ENCODE data around the gene STAT3. TPM values are rescaled to one million over a fixed set of nuclear protein-coding genes. Genes with fewer than 3 reads are reported as not detected.
A peak's percentile ranks its signal among the peaks of the same experiment; 100 is the strongest.

The STAT3 gene
- total RNA-seq, 1 donor from 2014 or later: 116 TPM

DNA sequence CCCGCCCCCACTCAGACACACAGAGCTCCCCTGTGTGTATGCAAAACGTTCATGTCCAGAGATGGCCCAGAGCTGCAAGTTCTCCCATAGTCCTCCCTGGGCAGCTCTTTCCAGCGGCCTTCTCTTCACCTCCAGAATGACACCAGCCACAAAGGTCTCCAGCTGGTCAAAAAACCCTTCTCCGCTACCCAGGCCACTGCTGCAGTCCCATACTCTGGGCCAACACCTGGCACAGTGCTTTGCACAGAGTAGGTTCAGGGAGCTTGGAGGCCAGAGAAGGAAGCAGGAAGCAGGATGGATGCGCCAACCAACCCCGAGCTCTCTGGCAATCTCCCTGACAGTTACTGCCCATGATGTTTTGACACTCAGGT is 110.9 kb downstream of the STAT3 start:
- Histone ChIP-seq H3K4me1 (peaks cover 48% of the 10 kb centered on the region), H3K36me3 (no peaks in the 10 kb centered on the region), H3K9me3 (replicated peaks) (no peaks in the 10 kb centered on the region), H3K27ac (replicated peaks) (peak overlapping the region; percentile 94), H3K27me3 (ENCODE audit: low read depth) (no peaks in the 10 kb centered on the region), H3K4me3 (peak overlapping the region; percentile 95)
- TF ChIP-seq CTCF (IDR thresholded peaks at IDR 0.05; ENCODE audit: borderline replicate concordance): no peak
- no peak for DNase-seq
- intact Hi-C loops (cut with micrococcal nuclease): no loop called here

DNA sequence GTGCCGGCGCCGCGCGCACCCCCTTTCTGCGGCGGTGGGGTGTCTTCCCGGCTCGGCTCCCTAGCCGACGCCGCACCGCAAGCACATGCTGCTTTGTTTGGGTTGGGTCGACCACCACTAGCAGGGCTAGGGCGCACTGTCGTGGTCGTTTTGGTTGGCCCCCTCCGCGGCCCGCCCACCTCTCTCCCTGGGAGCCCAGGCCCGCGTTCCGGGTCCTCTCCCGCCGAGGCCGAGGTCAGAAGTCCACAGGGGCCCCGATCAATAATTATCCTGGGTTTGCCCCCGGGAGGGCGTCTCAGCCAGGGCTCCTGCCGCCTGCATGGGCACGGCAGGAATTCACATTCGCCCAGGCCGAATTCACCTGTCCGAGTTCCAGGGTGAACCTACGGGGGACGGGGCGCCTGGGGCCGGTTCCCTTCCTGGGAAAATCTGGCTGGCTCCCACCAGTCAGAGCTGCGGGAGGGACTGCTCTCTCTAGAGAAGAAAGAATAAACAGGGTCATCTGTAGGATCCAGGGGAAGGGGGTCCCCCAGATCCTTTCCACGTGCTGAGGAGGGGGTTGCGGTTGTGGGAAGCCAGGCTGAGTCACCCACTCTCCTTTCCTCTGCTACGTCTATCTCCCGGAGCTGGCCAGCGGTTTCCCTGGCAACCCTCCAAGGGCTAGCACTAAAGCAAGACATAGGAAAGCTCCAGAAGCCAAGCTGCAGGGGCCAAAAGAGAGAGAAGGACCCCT is 111.5 kb downstream of the STAT3 start:
- intact Hi-C loops (cut with micrococcal nuclease): no loop called here
- TF ChIP-seq CTCF (IDR thresholded peaks at IDR 0.05; ENCODE audit: borderline replicate concordance): no peak
- peak overlapping the region; percentile 95 for H3K4me3 ChIP-seq
- H3K27me3 ChIP-seq (ENCODE audit: low read depth): no peaks in the 10 kb centered on the region
- no peaks in the 10 kb centered on the region for H3K9me3 ChIP-seq (replicated peaks)
- DNase-seq: peak; percentile 70
- peaks cover 49% of the 10 kb centered on the region for H3K4me1 ChIP-seq
- peak overlapping the region; percentile 94 for H3K27ac ChIP-seq (replicated peaks)
- no peaks in the 10 kb centered on the region for H3K36me3 ChIP-seq

- no peak for TF ChIP-seq CTCF (IDR thresholded peaks at IDR 0.05; ENCODE audit: borderline replicate concordance)
- H3K36me3 ChIP-seq: no peaks in the 10 kb centered on the region
- intact Hi-C loops (cut with micrococcal nuclease): no loop called here
- H3K9me3 ChIP-seq (replicated peaks): no peaks in the 10 kb centered on the region
- H3K27me3 ChIP-seq (ENCODE audit: low read depth): no peaks in the 10 kb centered on the region
- peak; percentile 78 for DNase-seq
- peak within 1 kb of the TSS; percentile 95 for H3K4me3 ChIP-seq
- peak within 1 kb of the TSS; percentile 94 for H3K27ac ChIP-seq (replicated peaks)
- H3K4me1 ChIP-seq: peaks cover 49% of the 10 kb centered on the region
These were observed 112.0 kb downstream of the STAT3 start, which contains the start of gene STAT5B for GRCh38 chr17:42276359-42276608. Gene STAT5B (minus strand): TSS chr17:42276391. CDS start chr17:42232127, 44,264 bp downstream.

DNA sequence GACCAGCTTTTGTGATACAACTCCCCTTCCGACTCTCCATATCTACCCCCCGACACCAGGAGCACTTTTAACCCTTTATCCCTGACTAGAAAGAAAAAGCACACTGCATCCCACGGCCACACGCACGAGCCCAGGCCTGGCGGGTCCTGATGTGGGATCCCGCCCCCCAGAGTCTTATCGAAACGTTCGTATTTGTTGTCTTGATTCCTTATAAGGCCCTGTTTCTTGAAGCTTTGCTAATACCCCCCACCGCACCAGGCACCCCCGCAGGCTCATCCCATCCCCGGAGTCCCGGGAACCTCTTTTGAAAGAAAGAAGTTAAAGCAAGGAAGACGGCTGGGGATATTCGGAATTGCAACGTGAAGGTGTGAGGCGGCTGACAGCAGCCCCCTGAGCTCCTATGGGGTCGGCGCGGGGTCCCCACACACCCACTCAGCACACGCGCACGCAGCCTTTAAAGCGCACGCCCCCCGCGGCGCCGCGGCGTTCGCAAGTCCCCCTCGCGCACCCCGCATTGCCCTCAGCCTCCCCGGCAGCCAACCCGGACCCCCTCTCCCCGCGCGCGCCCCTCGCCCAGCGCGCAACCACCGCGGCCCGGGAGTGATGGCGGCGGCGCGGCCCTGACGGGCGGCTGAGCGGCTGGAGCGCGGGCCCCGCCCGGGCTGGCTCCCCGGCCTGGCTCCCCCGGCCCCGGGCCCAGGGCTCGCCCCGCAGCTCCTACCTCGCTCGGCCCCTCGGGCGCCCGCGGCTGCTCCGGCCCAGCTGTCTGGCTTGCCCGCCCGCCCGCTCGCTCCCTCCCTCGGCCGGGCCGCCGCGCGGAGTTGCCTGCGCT is 112.5 kb downstream of the STAT3 start:
- peak overlapping the region; percentile 94 for H3K27ac ChIP-seq (replicated peaks)
- intact Hi-C loops (cut with micrococcal nuclease): no loop called here
- peak overlapping the region; percentile 95 for H3K4me3 ChIP-seq
- DNase-seq: no peak
- no peaks in the 10 kb centered on the region for H3K9me3 ChIP-seq (replicated peaks)
- TF ChIP-seq CTCF (IDR thresholded peaks at IDR 0.05; ENCODE audit: borderline replicate concordance): no peak
- H3K4me1 ChIP-seq: peaks cover 51% of the 10 kb centered on the region
- H3K27me3 ChIP-seq (ENCODE audit: low read depth): no peaks in the 10 kb centered on the region
- H3K36me3 ChIP-seq: no peaks in the 10 kb centered on the region

DNA sequence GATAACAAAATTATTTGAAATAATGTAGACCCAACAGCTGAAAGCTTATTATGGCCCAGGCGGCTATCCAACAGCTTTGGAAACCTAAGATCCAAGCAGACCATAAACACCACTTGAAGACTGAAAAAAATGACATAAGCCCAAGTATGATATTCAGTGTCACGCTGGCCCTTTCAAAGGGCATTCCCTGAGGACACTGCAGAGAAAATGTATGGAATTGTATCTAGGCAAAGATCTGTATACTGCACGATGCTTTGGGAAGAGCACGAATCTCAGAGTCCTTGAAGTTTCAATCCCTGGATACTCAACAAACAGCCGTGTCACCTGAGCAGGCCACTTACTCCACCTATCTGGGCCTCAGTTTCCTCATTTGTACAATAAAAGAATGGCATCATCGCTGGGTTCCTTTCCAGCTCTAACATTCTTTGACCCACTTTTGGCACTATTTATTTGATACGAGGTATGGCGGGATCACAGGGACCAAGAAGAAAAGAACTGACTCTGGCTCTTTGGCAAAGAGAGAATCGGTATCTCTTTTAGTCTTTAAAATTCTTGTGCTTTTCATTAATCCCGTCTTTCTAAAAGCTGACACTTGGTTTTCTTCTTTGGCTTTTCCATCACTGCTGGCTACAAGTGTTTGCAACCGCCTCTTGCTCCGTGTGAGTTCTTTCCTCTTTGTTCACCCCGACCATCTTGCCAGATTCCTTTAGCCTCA is 113.3 kb downstream of the STAT3 start:
- Histone ChIP-seq H3K4me1 (peaks cover 54% of the 10 kb centered on the region), H3K27ac (replicated peaks) (peak overlapping the region; percentile 94), H3K27me3 (ENCODE audit: low read depth) (no peaks in the 10 kb centered on the region), H3K36me3 (no peaks in the 10 kb centered on the region), H3K9me3 (replicated peaks) (no peaks in the 10 kb centered on the region), H3K4me3 (peak overlapping the region; percentile 95)
- intact Hi-C loops (cut with micrococcal nuclease): no loop called here
- DNase-seq: no peak
- no peak for TF ChIP-seq CTCF (IDR thresholded peaks at IDR 0.05; ENCODE audit: borderline replicate concordance)
